HepG2 (cell line): ENCODE results near the gene MLST8. TPM values are rescaled to one million over a fixed set of nuclear protein-coding genes. Genes with fewer than 3 reads are reported as not detected.

Source experiments
- KAT7 ChIP-seq: IDR thresholded peaks from 2 replicates; pipeline ENCODE4 v1.6.1; 2018; ENCODE audit warnings: borderline replicate concordance, missing compliant biosample characterization
- MAFF ChIP-seq: IDR thresholded peaks from 2 replicates; pipeline ENCODE4 v1.6.1; 2011; ENCODE audit warnings: low read depth, low read length, improper control_type of control experiment
- MBD4 ChIP-seq: IDR thresholded peaks from 2 replicates; pipeline ENCODE4 v1.6.1; 2012; ENCODE audit warnings: low read length, inconsistent platforms, borderline replicate concordance
- SRSF9 ChIP-seq: fragments of 200-400 bp; formaldehyde crosslinking; IDR thresholded peaks from 2 replicates; pipeline ENCODE4 v1.6.1; 2018; ENCODE audit warnings: borderline replicate concordance, mild to moderate bottlenecking, low read depth, low read length; ENCODE audit not compliant: insufficient read depth, poor library complexity, severe bottlenecking
- STAT6 ChIP-seq: sonication (generic); formaldehyde crosslinking; IDR thresholded peaks from 2 replicates; pipeline ENCODE4 v1.4.0; 2020; ENCODE audit warnings: missing genetic modification reagents, mild to moderate bottlenecking, borderline replicate concordance
- TP53 ChIP-seq: sonication (generic); formaldehyde crosslinking; conservative IDR thresholded peaks from 2 replicates; pipeline ENCODE4 v1.4.0; 2020; ENCODE audit warnings: missing genetic modification reagents
- ZFX ChIP-seq: sonication (generic); formaldehyde crosslinking; IDR thresholded peaks from 2 replicates; pipeline ENCODE4 v1.4.0; 2020; ENCODE audit warnings: mild to moderate bottlenecking, low read depth, missing genetic modification reagents, moderate library complexity
- ZKSCAN1 ChIP-seq: fragments of 150-350 bp; IDR thresholded peaks from 2 replicates; pipeline ENCODE4 v1.6.1; 2014; ENCODE audit warnings: low read length
- ZNF720 ChIP-seq: sonication (generic); formaldehyde crosslinking; IDR thresholded peaks from 2 replicates; pipeline ENCODE4 v1.4.0; 2020; ENCODE audit warnings: missing genetic modification reagents
- ZNF784 ChIP-seq: sonication (generic); formaldehyde crosslinking; IDR thresholded peaks from 2 replicates; pipeline ENCODE4 v1.5.1; 2020; ENCODE audit warnings: missing genetic modification reagents, mild to moderate bottlenecking, borderline replicate concordance
- polyA plus RNA-seq, 8 experiments: library from polyadenylated mRNA; depleted of rRNA in 3 of 8; stranded (reverse) in 7 of 8; unstranded in 1 of 8; fragments of >200 nt; fragmentation: Illumina TruSeq in 4 of 8; extraction: Trizol in 4 of 8; gene quantifications; 2 replicates each; pipeline versions ENCODE4 v1.2.1 to v1.2.3, GENCODE V29; 2011 to 2016; ENCODE audit warnings: low read depth in 4 of 8, missing spikeins in 1 of 8, mixed read lengths in 1 of 8; ENCODE audit not compliant: insufficient read depth in 1 of 8
- total RNA-seq, 5 experiments: library from RNA; depleted of rRNA; stranded (reverse); fragments of >200 nt; fragmentation: Illumina TruSeq; extraction: Trizol; gene quantifications; 2 replicates each; pipeline ENCODE4 v1.2.3, GENCODE V29; 2016; ENCODE audit warnings: low read depth in 1 of 5
- TF ChIP-seq, protein P1 (sequence below): IDR thresholded peaks from 2 replicates; pipeline ENCODE4 v1.6.1; 2016; ENCODE audit warnings: missing compliant biosample characterization, missing genetic modification reagents, borderline replicate concordance
- TF ChIP-seq, protein P2 (sequence below): sonication (generic); formaldehyde crosslinking; IDR thresholded peaks from 2 replicates; pipeline ENCODE4 v1.8.0; 2022; ENCODE audit warnings: missing genetic modification reagents, low read depth, mild to moderate bottlenecking, borderline replicate concordance
- TF ChIP-seq, protein P3 (sequence below): sonication (generic); formaldehyde crosslinking; IDR thresholded peaks from 2 replicates; pipeline ENCODE4 v1.5.0; 2020; ENCODE audit warnings: missing genetic modification reagents, mild to moderate bottlenecking, borderline replicate concordance
- TF ChIP-seq, protein P4 (sequence below): sonication (generic); formaldehyde crosslinking; conservative IDR thresholded peaks from 2 replicates; pipeline ENCODE4 v1.8.0; 2022; ENCODE audit warnings: low read depth, missing genetic modification reagents

MLST8 gene
- total and polyA plus RNA-seq, 2 of the 13 experiments (the other 11 are each of a cell fraction or from before 2014, with no cell fraction given): 30.8 to 72.7 TPM

DNA sequence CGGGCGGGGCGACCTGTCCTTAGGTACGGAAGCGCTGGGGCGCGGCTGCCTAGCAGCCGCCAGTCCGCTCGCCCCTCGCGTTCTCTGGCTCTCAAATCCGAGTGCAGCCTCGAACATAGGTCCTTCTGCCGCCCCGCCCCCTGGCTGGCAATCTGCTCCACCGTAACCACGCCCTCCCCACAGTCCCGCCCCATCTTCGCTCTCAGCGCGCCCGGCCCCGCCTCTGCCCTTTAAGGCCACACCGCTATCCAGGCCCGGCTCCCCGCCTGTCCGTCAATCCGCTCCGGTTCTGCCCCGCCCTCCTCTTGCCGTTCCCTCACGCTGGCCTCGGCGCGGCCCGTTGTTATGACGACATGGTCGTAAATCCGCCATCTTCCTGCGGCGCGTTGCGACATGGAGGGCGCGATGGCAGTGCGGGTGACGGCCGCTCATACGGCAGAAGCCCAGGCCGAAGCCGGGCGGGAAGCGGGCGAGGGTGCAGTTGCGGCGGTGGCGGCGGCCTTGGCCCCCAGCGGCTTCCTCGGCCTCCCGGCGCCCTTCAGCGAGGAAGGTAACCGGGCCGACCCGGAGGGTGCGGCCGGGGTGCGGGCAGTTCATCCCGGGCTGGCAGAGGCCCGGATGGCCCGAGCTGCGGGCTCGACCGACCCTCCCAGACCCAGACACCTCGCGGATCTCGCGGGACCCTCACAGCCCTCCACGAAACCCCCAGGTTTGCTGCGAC, 18.1 kb downstream of the MLST8 start, which contains the start of gene E4F1 (continued):
- TF ChIP-seq, protein P1, sequence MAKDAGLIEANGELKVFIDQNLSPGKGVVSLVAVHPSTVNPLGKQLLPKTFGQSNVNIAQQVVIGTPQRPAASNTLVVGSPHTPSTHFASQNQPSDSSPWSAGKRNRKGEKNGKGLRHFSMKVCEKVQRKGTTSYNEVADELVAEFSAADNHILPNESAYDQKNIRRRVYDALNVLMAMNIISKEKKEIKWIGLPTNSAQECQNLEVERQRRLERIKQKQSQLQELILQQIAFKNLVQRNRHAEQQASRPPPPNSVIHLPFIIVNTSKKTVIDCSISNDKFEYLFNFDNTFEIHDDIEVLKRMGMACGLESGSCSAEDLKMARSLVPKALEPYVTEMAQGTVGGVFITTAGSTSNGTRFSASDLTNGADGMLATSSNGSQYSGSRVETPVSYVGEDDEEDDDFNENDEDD (CRISPR knock-in tag): peak; percentile 79; the same call in 1 of the 2 replicates
- no peak for TF ChIP-seq MAFF
- peak; percentile 90; the same call in 1 of the 2 replicates for TF ChIP-seq KAT7
- TF ChIP-seq STAT6: no peak
- peak; percentile 87 for TF ChIP-seq ZNF784 (CRISPR knock-in tag)
- no peak for TF ChIP-seq MBD4
- no peak for TF ChIP-seq ZNF720
- TF ChIP-seq, protein P2, sequence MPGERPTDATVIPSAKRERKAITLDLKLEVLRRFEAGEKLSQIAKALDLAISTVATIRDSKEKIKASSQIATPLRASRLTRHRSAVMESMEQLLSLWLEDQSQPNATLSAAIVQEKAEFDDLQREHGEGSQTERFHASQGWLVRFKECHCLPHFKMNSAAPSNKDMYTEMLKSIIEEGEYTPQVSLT (CRISPR knock-in tag): no peak; the same call in 1 of the 2 replicates
- peak; percentile 99 for TF ChIP-seq ZFX (CRISPR knock-in tag)
- 0 out of 2 replicates have a peak, but pooled peaks have one; percentile 51 for TF ChIP-seq TP53 (CRISPR knock-in tag)
- TF ChIP-seq, protein P3, sequence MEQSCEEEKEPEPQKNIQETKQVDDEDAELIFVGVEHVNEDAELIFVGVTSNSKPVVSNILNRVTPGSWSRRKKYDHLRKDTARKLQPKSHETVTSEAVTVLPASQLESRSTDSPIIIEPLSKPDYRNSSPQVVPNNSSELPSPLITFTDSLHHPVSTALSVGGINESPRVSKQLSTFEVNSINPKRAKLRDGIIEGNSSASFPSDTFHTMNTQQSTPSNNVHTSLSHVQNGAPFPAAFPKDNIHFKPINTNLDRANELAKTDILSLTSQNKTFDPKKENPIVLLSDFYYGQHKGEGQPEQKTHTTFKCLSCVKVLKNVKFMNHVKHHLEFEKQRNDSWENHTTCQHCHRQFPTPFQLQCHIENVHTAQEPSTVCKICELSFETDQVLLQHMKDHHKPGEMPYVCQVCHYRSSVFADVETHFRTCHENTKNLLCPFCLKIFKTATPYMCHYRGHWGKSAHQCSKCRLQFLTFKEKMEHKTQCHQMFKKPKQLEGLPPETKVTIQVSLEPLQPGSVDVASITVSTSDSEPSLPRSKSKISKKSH (CRISPR knock-in tag): no peak
- no peak for TF ChIP-seq SRSF9
- TF ChIP-seq, protein P4, sequence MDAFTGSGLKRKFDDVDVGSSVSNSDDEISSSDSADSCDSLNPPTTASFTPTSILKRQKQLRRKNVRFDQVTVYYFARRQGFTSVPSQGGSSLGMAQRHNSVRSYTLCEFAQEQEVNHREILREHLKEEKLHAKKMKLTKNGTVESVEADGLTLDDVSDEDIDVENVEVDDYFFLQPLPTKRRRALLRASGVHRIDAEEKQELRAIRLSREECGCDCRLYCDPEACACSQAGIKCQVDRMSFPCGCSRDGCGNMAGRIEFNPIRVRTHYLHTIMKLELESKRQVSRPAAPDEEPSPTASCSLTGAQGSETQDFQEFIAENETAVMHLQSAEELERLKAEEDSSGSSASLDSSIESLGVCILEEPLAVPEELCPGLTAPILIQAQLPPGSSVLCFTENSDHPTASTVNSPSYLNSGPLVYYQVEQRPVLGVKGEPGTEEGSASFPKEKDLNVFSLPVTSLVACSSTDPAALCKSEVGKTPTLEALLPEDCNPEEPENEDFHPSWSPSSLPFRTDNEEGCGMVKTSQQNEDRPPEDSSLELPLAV (CRISPR knock-in tag): no peak
- TF ChIP-seq ZKSCAN1: no peak
